H9 (cell line): ENCODE results near the gene OMP. TPM values are rescaled to one million over a fixed set of nuclear protein-coding genes. Genes with fewer than 3 reads are reported as not detected.

Experiments
- DNase-seq: peaks from one replicate; pipeline ENCODE4 v3.0.0-alpha.2; 2017
- H2AFZ ChIP-seq: one replicate; pipeline ENCODE4 v1.6.1; 2013; ENCODE audit warnings: mild to moderate bottlenecking, low read length, control low read depth, moderate library complexity
- H2AK5ac ChIP-seq: 2 replicates; pipeline ENCODE4 v1.6.1; 2013; ENCODE audit warnings: low read length, control low read depth, mixed read lengths; ENCODE audit not compliant: insufficient read length
- H2BK120ac ChIP-seq: one replicate; pipeline ENCODE4 v1.6.1; 2013; ENCODE audit warnings: low read depth, mild to moderate bottlenecking, low read length, control low read depth, inconsistent platforms; ENCODE audit not compliant: poor library complexity, severe bottlenecking
- H2BK12ac ChIP-seq: 2 replicates; pipeline ENCODE4 v1.6.1; 2013; ENCODE audit warnings: low read length, control low read depth, mixed read lengths, low read depth; ENCODE audit not compliant: insufficient read length
- H2BK15ac ChIP-seq: 2 replicates; pipeline ENCODE4 v1.6.1; 2013; ENCODE audit warnings: low read depth, low read length, control low read depth
- H2BK20ac ChIP-seq: one replicate; pipeline ENCODE4 v1.6.1; 2013; ENCODE audit warnings: low read depth, mild to moderate bottlenecking, low read length, control low read depth, inconsistent platforms; ENCODE audit not compliant: poor library complexity, severe bottlenecking
- H2BK5ac ChIP-seq: 2 replicates; pipeline ENCODE4 v1.6.1; 2013; ENCODE audit warnings: low read length, control low read depth, mixed read lengths; ENCODE audit not compliant: insufficient read length
- H3K14ac ChIP-seq: 2 replicates; pipeline ENCODE4 v1.6.1; 2013; ENCODE audit warnings: low read length, control low read depth; ENCODE audit not compliant: insufficient read depth
- H3K18ac ChIP-seq: 2 replicates; pipeline ENCODE4 v1.6.1; 2013; ENCODE audit warnings: low read depth, mild to moderate bottlenecking, mixed read lengths, low read length, control low read depth; ENCODE audit not compliant: insufficient read length
- H3K23ac ChIP-seq: 2 replicates; pipeline ENCODE4 v1.6.1; 2013; ENCODE audit warnings: low read length, control low read depth, mixed read lengths, low read depth; ENCODE audit not compliant: insufficient read length
- H3K23me2 ChIP-seq: 2 replicates; pipeline ENCODE4 v1.6.1; 2013; ENCODE audit warnings: low read depth, mild to moderate bottlenecking, mixed read lengths, low read length, control low read depth; ENCODE audit not compliant: insufficient read length, poor library complexity, severe bottlenecking
- H3K27ac ChIP-seq: 2 replicates; pipeline ENCODE4 v1.5.1; 2013; ENCODE audit warnings: low read length, control low read depth, mixed read lengths, low read depth; ENCODE audit not compliant: insufficient read length
- H3K27me3 ChIP-seq: 2 replicates; pipeline ENCODE4 v1.6.1; 2013; ENCODE audit warnings: low read length, control low read depth, inconsistent platforms; ENCODE audit not compliant: insufficient read depth
- H3K4ac ChIP-seq: 2 replicates; pipeline ENCODE4 v1.6.1; 2013; ENCODE audit warnings: low read depth, mild to moderate bottlenecking, control low read depth, inconsistent platforms, low read length, moderate library complexity
- H3K4me1 ChIP-seq: 2 replicates; pipeline ENCODE4 v1.6.1; 2013; ENCODE audit warnings: low read length, control low read depth, inconsistent platforms; ENCODE audit not compliant: insufficient read depth
- H3K4me2 ChIP-seq: 2 replicates; pipeline ENCODE4 v1.6.1; 2013; ENCODE audit warnings: low read length, control low read depth, mixed read lengths; ENCODE audit not compliant: insufficient read length, insufficient read depth
- H3K56ac ChIP-seq: 2 replicates; pipeline ENCODE4 v1.6.1; 2013; ENCODE audit warnings: low read depth, mild to moderate bottlenecking, mixed read lengths, low read length, control low read depth; ENCODE audit not compliant: insufficient read length
- H3K79me1 ChIP-seq: 2 replicates; pipeline ENCODE4 v1.6.1; 2013; ENCODE audit warnings: low read depth, mild to moderate bottlenecking, moderate library complexity, low read length, control low read depth, inconsistent platforms; ENCODE audit not compliant: insufficient read depth, poor library complexity, severe bottlenecking
- H3K79me2 ChIP-seq: 2 replicates; pipeline ENCODE4 v1.6.1; 2013; ENCODE audit warnings: low read length, control low read depth, inconsistent platforms; ENCODE audit not compliant: insufficient read depth
- H3K9ac ChIP-seq: 2 replicates; pipeline ENCODE4 v1.6.1; 2013; ENCODE audit warnings: low read length, control low read depth, mixed read lengths; ENCODE audit not compliant: insufficient read length; ENCODE audit errors: extremely low read depth
- H3K9me3 ChIP-seq: one replicate; pipeline ENCODE4 v1.6.1; 2013; ENCODE audit warnings: low read depth, low read length, inconsistent platforms; ENCODE audit not compliant: control insufficient read depth
- H3T11ph ChIP-seq: one replicate; pipeline ENCODE4 v1.6.1; 2013; ENCODE audit warnings: mild to moderate bottlenecking, low read length, control low read depth, inconsistent platforms
- H4K20me1 ChIP-seq: one replicate; pipeline ENCODE4 v1.6.1; 2013; ENCODE audit not compliant: control insufficient read depth, insufficient read length, insufficient read depth
- H4K5ac ChIP-seq: 2 replicates; pipeline ENCODE4 v1.6.1; 2013; ENCODE audit warnings: low read depth, mild to moderate bottlenecking, mixed read lengths, low read length, control low read depth; ENCODE audit not compliant: insufficient read length
- H4K8ac ChIP-seq: replicated peaks from 2 replicates; pipeline ENCODE4 v1.6.1; 2013; ENCODE audit warnings: low read length, control low read depth, mixed read lengths, low read depth; ENCODE audit not compliant: insufficient read length
- H4K91ac ChIP-seq: 2 replicates; pipeline ENCODE4 v1.6.1; 2013; ENCODE audit warnings: low read depth, mild to moderate bottlenecking, moderate library complexity, mixed read lengths, low read length, control low read depth; ENCODE audit not compliant: insufficient read length
- H3K27ac Mint-ChIP-seq, 3 experiments: 2 replicates in 2 of 3; 3 replicates in 1 of 3; pipeline ENCODE4 v1.8.0; 2020 to 2021; ENCODE audit warnings: mixed read lengths in 3 of 3, mild to moderate bottlenecking in 1 of 3, moderate library complexity in 1 of 3
- H3K27me3 Mint-ChIP-seq: 2 replicates; pipeline ENCODE4 v1.8.0; 2021; ENCODE audit warnings: low read depth, mild to moderate bottlenecking, moderate library complexity, mixed read lengths
- H3K36me3 Mint-ChIP-seq, 3 experiments: 2 replicates in 2 of 3; 3 replicates in 1 of 3; pipeline ENCODE4 v1.8.0; 2020 to 2021; ENCODE audit warnings: low read depth in 3 of 3, mixed read lengths in 3 of 3; ENCODE audit not compliant: insufficient read depth in 1 of 3
- H3K4me1 Mint-ChIP-seq, 2 experiments: 2 replicates each; pipeline ENCODE4 v1.8.0; 2020; ENCODE audit warnings: mixed read lengths in 2 of 2
- H3K4me3 Mint-ChIP-seq, 2 experiments: 2 replicates in 1 of 2; 3 replicates in 1 of 2; pipeline ENCODE4 v1.8.0; 2020 to 2021; ENCODE audit warnings: mild to moderate bottlenecking in 2 of 2, mixed read lengths in 2 of 2, moderate library complexity in 1 of 2
- H3K9me3 Mint-ChIP-seq, 2 experiments: 2 replicates in 1 of 2; 3 replicates in 1 of 2; pipeline ENCODE4 v1.8.0; 2020; ENCODE audit warnings: mild to moderate bottlenecking in 2 of 2, mixed read lengths in 2 of 2, moderate library complexity in 1 of 2
- WGBS: extraction: QIAGEN DNeasy Blood & Tissue Kit; methylation state at CpG from one replicate; pipeline ENCODE4 v1.1.7; 2013; ENCODE audit warnings: missing lambda C conversion rate, low lambda C conversion rate, mixed read lengths; ENCODE audit not compliant: insufficient read length; ENCODE audit errors: extremely low coverage; 5-methylcytosine and 5-hydroxymethylcytosine counted together
- total RNA-seq: library from RNA; stranded (reverse); gene quantifications from 2 replicates; pipeline ENCODE4 v1.2.1, GENCODE V29; 2021
- TF ChIP-seq, protein P1 (sequence below): fragments of 200-600 bp; sonication (generic); conservative IDR thresholded peaks from 3 replicates; pipeline ENCODE4 v1.8.0; 2021; ENCODE audit warnings: antibody characterized with exemption, mild to moderate bottlenecking

Gene OMP
- total RNA-seq, 1 experiment from 2014 or later = not detected

DNA sequence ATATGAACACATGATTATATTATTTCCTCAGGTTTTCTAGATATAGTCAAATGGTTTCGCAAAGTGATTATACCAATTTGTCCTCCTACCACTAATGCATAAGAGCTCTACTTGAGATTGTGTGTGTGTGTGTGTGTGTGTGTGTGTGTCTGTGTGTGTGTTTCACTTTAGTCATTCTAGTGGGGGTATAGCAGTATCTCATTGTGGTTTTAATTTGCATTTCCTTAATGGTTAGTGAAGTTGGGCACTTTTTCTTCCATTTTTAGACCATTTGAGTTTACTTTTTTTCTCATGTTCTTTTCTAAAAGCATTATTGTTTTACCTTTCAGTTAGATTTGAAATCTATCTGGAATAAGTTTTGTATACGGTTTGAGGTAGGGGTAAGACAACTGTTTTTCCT, 23.0 kb upstream of the OMP start:
- H3K9ac ChIP-seq = no peak overlapping the region

More for the DNA sequence above, 23.0 kb upstream of the OMP start:
- Histone ChIP-seq H4K5ac (no peak overlapping the region), H3K4ac (no peak overlapping the region), H3K79me1 (no peaks in the 10 kb centered on the region), H4K20me1 (no peaks in the 10 kb centered on the region), H3K27me3 (no peaks in the 10 kb centered on the region), H3K9me3 (no peaks in the 10 kb centered on the region), H2BK20ac (no peak overlapping the region), H3K4me1 (no peaks in the 10 kb centered on the region), H4K8ac (no peak overlapping the region), H2BK15ac (no peak overlapping the region), H3K18ac (no peak overlapping the region), H3K79me2 (no peaks in the 10 kb centered on the region), H3K4me2 (no peak overlapping the region), H2BK120ac (no peak overlapping the region), H3K23me2 (no peaks in the 10 kb centered on the region), H3K56ac (no peak overlapping the region), H2BK5ac (no peak overlapping the region), H2BK12ac (no peak overlapping the region), H3K14ac (no peak overlapping the region), H3K23ac (no peak overlapping the region), H4K91ac (no peak overlapping the region), H2AFZ (no peak overlapping the region), H3T11ph (no peak overlapping the region), H2AK5ac (no peak overlapping the region), H3K27ac (no peak overlapping the region)
- WGBS = no CpG with 5 or more reads among the region's 2 CpGs
- no peak overlapping the region for H3K4me3 Mint-ChIP-seq
- H3K9me3 Mint-ChIP-seq = peaks cover 10 to 11% of the 10 kb centered on the region in 2 experiments; a peak in 4 of 5 replicates
- TF ChIP-seq, protein P1, sequence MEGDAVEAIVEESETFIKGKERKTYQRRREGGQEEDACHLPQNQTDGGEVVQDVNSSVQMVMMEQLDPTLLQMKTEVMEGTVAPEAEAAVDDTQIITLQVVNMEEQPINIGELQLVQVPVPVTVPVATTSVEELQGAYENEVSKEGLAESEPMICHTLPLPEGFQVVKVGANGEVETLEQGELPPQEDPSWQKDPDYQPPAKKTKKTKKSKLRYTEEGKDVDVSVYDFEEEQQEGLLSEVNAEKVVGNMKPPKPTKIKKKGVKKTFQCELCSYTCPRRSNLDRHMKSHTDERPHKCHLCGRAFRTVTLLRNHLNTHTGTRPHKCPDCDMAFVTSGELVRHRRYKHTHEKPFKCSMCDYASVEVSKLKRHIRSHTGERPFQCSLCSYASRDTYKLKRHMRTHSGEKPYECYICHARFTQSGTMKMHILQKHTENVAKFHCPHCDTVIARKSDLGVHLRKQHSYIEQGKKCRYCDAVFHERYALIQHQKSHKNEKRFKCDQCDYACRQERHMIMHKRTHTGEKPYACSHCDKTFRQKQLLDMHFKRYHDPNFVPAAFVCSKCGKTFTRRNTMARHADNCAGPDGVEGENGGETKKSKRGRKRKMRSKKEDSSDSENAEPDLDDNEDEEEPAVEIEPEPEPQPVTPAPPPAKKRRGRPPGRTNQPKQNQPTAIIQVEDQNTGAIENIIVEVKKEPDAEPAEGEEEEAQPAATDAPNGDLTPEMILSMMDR = no peak
- peaks cover 6 to 8% of the 10 kb centered on the region in 2 experiments for H3K4me1 Mint-ChIP-seq
- peaks cover 0 to 3% (median 0%) of the 10 kb centered on the region in 3 experiments; a peak in 5 of 7 replicates for H3K36me3 Mint-ChIP-seq
- DNase-seq = no peak
- H3K27ac Mint-ChIP-seq = no peak overlapping the region
- no peaks in the 10 kb centered on the region for H3K27me3 Mint-ChIP-seq
